C4-2B (cell line): ENCODE results near the gene DLGAP1.

ENCODE experiments used
- H3K27ac ChIP-seq: fragments of 450-650 bp; 2 replicates; pipeline ENCODE4 v1.5.1; 2017
- CTCF ChIP-seq: fragments of 450-650 bp; conservative IDR thresholded peaks from 2 replicates; pipeline ENCODE4 v1.5.1; 2017; ENCODE audit warnings: mild to moderate bottlenecking
- ZFX ChIP-seq: fragments of 450-650 bp; IDR thresholded peaks from 2 replicates; pipeline ENCODE4 v1.6.1; 2017

The DLGAP1 gene

GRCh38 chr18:4172196-4173100 is 282.7 kb downstream of the DLGAP1 start:
- H3K27ac ChIP-seq = no peak overlapping the region
- TF ChIP-seq CTCF (no peak), ZFX (no peak)

GRCh38 chr18:4157352-4157751 is 297.8 kb downstream of the DLGAP1 start:
- no peak overlapping the region for H3K27ac ChIP-seq
- TF ChIP-seq CTCF (no peak), ZFX (no peak)

GRCh38 chr18:4146797-4147196 is 308.3 kb downstream of the DLGAP1 start:
- no peak overlapping the region for H3K27ac ChIP-seq

GRCh38 chr18:4144201-4144600 is 310.9 kb downstream of the DLGAP1 start:
- TF ChIP-seq CTCF = no peak
- TF ChIP-seq ZFX = no peak
- H3K27ac ChIP-seq = no peak overlapping the region

More at GRCh38 chr18:4146797-4147196, 308.3 kb downstream of the DLGAP1 start:
- TF ChIP-seq ZFX (no peak), CTCF (no peak)

- no peak overlapping the region for H3K27ac ChIP-seq
- TF ChIP-seq ZFX = no peak
- TF ChIP-seq CTCF = no peak
Observed at GRCh38 chr18:4143585-4143984, 311.5 kb downstream of the DLGAP1 start.

GRCh38 chr18:4142876-4143275 is 312.2 kb downstream of the DLGAP1 start:
- TF ChIP-seq ZFX = no peak
- H3K27ac ChIP-seq = no peak overlapping the region

- TF ChIP-seq ZFX (no peak), CTCF (no peak)
- no peak overlapping the region for H3K27ac ChIP-seq
Observed at GRCh38 chr18:4134700-4135099, 320.4 kb downstream of the DLGAP1 start.
